ENCODE measurements around the gene LRP1. TPM values are rescaled to one million over a fixed set of nuclear protein-coding genes. Genes with fewer than 3 reads are reported as not detected.

LRP1 gene
- total RNA-seq, 4 donors from 2014 or later, result 185 to 292 (median 216) TPM

- Histone ChIP-seq H3K4me1 (peaks cover 0 to 59% (median 17%) of the 10 kb centered on the region in 3 donors), H3K27me3 (peaks cover 70% of the 10 kb centered on the region), H3K4me3 (peak within 1 kb of the TSS; percentile 6 to 48), H3K36me3 (peaks cover 0 to 17% of the 10 kb centered on the region in 2 donors), H3K27ac (no peak within 1 kb of the TSS), H3K9me3 (no peaks in the 10 kb centered on the region)
- no peak for ATAC-seq
- TF ChIP-seq, protein P1, sequence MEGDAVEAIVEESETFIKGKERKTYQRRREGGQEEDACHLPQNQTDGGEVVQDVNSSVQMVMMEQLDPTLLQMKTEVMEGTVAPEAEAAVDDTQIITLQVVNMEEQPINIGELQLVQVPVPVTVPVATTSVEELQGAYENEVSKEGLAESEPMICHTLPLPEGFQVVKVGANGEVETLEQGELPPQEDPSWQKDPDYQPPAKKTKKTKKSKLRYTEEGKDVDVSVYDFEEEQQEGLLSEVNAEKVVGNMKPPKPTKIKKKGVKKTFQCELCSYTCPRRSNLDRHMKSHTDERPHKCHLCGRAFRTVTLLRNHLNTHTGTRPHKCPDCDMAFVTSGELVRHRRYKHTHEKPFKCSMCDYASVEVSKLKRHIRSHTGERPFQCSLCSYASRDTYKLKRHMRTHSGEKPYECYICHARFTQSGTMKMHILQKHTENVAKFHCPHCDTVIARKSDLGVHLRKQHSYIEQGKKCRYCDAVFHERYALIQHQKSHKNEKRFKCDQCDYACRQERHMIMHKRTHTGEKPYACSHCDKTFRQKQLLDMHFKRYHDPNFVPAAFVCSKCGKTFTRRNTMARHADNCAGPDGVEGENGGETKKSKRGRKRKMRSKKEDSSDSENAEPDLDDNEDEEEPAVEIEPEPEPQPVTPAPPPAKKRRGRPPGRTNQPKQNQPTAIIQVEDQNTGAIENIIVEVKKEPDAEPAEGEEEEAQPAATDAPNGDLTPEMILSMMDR (IDR thresholded peaks at IDR 0.05), result peak in 1 of 4 experiments; percentile 3
- TF ChIP-seq POLR2AphosphoS5 (IDR thresholded peaks at IDR 0.05), result no peak
- 0 to 7% methylated on average over 3 to 4 of the region's 102 CpGs for WGBS, 2 donors (ENCODE audit: low coverage in 1 of 2)
These were observed 88.0 kb downstream of the LRP1 start, which contains the start of gene NXPH4 for GRCh38 chr12:57216014-57216911. Gene NXPH4, plus strand, starts transcription at chr12:57216794. Its CDS starts 176 bp downstream, at chr12:57216970.

DNA sequence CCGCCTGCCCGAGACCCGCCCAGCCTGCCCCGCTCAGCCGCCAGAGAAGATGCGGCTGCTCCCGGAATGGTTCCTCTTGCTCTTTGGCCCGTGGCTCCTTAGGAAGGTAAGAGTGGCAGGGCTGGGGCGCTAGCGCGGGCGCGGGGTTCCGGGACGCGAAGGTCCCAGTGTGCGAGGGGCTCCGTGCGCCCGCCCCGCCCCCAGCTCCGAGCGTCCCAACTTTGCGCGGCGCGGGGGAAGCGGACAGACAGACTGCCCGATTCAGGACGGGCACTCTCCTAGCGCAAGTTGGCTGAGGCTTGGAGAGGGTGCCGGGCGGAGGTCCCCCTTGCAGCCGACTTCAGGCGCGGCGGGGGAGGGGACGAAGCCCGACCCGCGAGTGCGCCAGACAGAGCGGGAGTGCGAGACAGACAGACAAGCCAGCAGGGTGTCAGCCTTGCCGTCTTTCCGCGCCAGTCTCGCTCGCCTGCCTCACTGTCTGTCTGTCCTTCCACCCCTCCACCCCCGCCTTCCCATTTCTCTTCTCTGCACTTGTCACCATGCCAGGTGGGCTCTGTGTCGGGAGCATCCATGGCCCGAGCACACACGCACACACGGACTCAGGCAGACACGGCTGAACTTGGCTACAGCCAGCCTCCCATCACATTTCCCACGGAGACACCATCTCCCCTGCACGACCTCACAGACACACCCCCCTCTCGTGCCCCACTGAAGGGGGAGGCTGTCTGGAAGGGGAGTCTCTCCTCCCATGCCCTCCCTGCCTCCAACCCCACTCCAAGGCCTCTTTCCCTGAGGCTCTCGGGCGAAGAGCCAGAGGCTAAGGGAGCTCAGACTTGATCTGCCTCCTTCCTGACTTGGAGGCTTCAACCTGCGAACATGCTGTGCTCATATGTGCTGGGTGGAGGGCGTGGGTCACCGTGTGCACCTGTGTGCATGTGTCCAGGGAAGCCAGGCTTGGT, 88.9 kb downstream of the LRP1 start:
- H3K4me1 ChIP-seq, result peaks cover 0 to 63% (median 17%) of the 10 kb centered on the region in 3 donors
- ATAC-seq, result no peak
- H3K27ac ChIP-seq, result no peak overlapping the region
- no peak for TF ChIP-seq EP300 (IDR thresholded peaks at IDR 0.05)
- TF ChIP-seq, protein P1 (IDR thresholded peaks at IDR 0.05), result no peak
- no peak for TF ChIP-seq POLR2AphosphoS5 (IDR thresholded peaks at IDR 0.05)
- no peak for TF ChIP-seq POLR2A (IDR thresholded peaks at IDR 0.05)
- no peaks in the 10 kb centered on the region for H3K9me3 ChIP-seq
- WGBS, 2 donors (ENCODE audit: low coverage in 1 of 2), result 1 to 60% methylated on average over 1 to 16 of the region's 63 CpGs
- peaks cover 0 to 8% of the 10 kb centered on the region in 2 donors for H3K36me3 ChIP-seq
- H3K4me3 ChIP-seq, result peak overlapping the region; percentile 6 to 48
- H3K27me3 ChIP-seq, result peaks cover 79% of the 10 kb centered on the region

- Histone ChIP-seq H3K4me3 (no peak overlapping the region), H3K36me3 (no peaks in the 10 kb centered on the region), H3K4me1 (peaks cover 0 to 56% (median 17%) of the 10 kb centered on the region in 3 donors), H3K9me3 (no peaks in the 10 kb centered on the region), H3K27me3 (peaks cover 90% of the 10 kb centered on the region), H3K27ac (no peak overlapping the region)
- no peak for ATAC-seq
- TF ChIP-seq, protein P1 (IDR thresholded peaks at IDR 0.05), result no peak
- TF ChIP-seq POLR2A (IDR thresholded peaks at IDR 0.05) (no peak), POLR2AphosphoS5 (IDR thresholded peaks at IDR 0.05) (no peak), EP300 (IDR thresholded peaks at IDR 0.05) (no peak)
- WGBS, 2 donors (ENCODE audit: low coverage in 1 of 2), result 83 to 100% methylated on average over 1 to 2 of the region's 5 CpGs
These were observed 90.0 kb downstream of the LRP1 start for GRCh38 chr12:57218030-57218853.

- Histone ChIP-seq H3K4me1 (peaks cover 0 to 45% (median 14%) of the 10 kb centered on the region in 3 donors), H3K27me3 (peaks cover 99% of the 10 kb centered on the region), H3K27ac (no peak overlapping the region), H3K4me3 (no peak overlapping the region), H3K36me3 (no peaks in the 10 kb centered on the region), H3K9me3 (no peaks in the 10 kb centered on the region)
- ATAC-seq, result no peak
- 60 to 67% methylated on average over 6 of the region's 14 CpGs for WGBS, 2 donors (ENCODE audit: low coverage in 1 of 2)
- TF ChIP-seq, protein P1 (IDR thresholded peaks at IDR 0.05), result no peak
- TF ChIP-seq POLR2A (IDR thresholded peaks at IDR 0.05), result no peak
These were observed 91.1 kb downstream of the LRP1 start for GRCh38 chr12:57219205-57219992.

All from gastroesophageal sphincter (tissue), 4 donors.